HCT116 (cell line): ENCODE results near the gene PKN3. TPM values are rescaled to one million over a fixed set of nuclear protein-coding genes. Genes with fewer than 3 reads are reported as not detected.

ENCODE experiments used
- ATAC-seq: fragments of 200-7000 bp; cut with Tn5 transposase; 2 replicates; pipeline ENCODE4 v1.9.1; 2020; ENCODE audit warnings: mild to moderate bottlenecking, moderate library complexity
- Bru-seq: library from RNA; stranded (reverse); fragments of 400-500 nt; gene quantifications from one replicate; lab custom pipeline; 2021; lab: Mats Ljungman, UMichigan
- BruChase-seq, 2 experiments: library from RNA; stranded (reverse); fragments of 400-500 nt; gene quantifications; one replicate each; lab custom pipeline; 2021; lab: Mats Ljungman, UMichigan
- BruUV-seq: library from RNA; stranded (reverse); fragments of 400-500 nt; replicated peaks from 2 replicates; lab custom pipeline; 2021; lab: Mats Ljungman, UMichigan
- CTCF ChIA-PET: fragments of 300-600 bp; sonication (Branson Sonifier 250); formaldehyde crosslinking; loops from one replicate; lab custom pipeline; 2021; ENCODE audit warnings: antibody characterized with exemption; lab: Charles Lee
- POLR2A ChIA-PET: fragments of 300-600, 350-600 bp; sonication (Branson Sonifier 250); formaldehyde crosslinking; loops from one replicate; lab custom pipeline; 2021; ENCODE audit warnings: antibody characterized with exemption; lab: Charles Lee
- RAD21 ChIA-PET, 2 experiments: fragments of 300-600 bp; sonication (Branson Sonifier 250); formaldehyde crosslinking; loops; one replicate each; lab custom pipeline; 2023; ENCODE audit warnings: low total read pairs in 2 of 2; ENCODE audit not compliant: uncharacterized antibody in 2 of 2, unreplicated experiment in 2 of 2, low non-redundant PET in 1 of 2; lab: Charles Lee
- DNase-seq: peaks from one replicate; pipeline ENCODE4 v3.0.0-alpha.2; 2010; ENCODE audit warnings: low read depth, low spot score
- H2AFZ ChIP-seq: fragments of 200-600 bp; shearing (Covaris generic), sonication (generic); 2 replicates; pipeline ENCODE4 v1.6.1; 2017; ENCODE audit warnings: low read depth, mixed run types, mixed read lengths, antibody characterized with exemption, low read length; ENCODE audit not compliant: poor library complexity, severe bottlenecking
- H3K27ac ChIP-seq: 2 replicates; pipeline ENCODE4 v1.5.1; 2012; ENCODE audit warnings: low read depth, low read length
- H3K27me3 ChIP-seq: fragments of 200-600 bp; sonication (generic); 2 replicates; pipeline ENCODE4 v1.6.1; 2016; ENCODE audit warnings: mixed run types, low read length, mixed read lengths; ENCODE audit not compliant: insufficient read depth
- H3K36me3 ChIP-seq, 2 experiments: fragments of 200-500 bp in 1 of 2; fragments of 200-600 bp in 1 of 2; sonication (Bioruptor generic) in 1 of 2; sonication (generic) in 1 of 2; 2 replicates each; pipeline versions ENCODE4 v1.5.1 to v1.6.1; 2014 to 2016; ENCODE audit warnings: low read length in 2 of 2, inconsistent platforms in 1 of 2, mixed read lengths in 1 of 2, mixed run types in 1 of 2; ENCODE audit not compliant: insufficient read depth in 2 of 2, control insufficient read depth in 1 of 2
- H3K4me1 ChIP-seq, 2 experiments: fragments of 200-600 bp in 1 of 2; sonication (generic) in 1 of 2; 2 replicates each; pipeline versions ENCODE4 v1.5.1 to v1.6.1; 2012 to 2017; ENCODE audit warnings: low read length in 2 of 2, inconsistent platforms in 1 of 2, mild to moderate bottlenecking in 1 of 2, mixed read lengths in 1 of 2, mixed run types in 1 of 2, moderate library complexity in 1 of 2; ENCODE audit not compliant: insufficient read depth in 2 of 2, control insufficient read depth in 1 of 2
- H3K4me2 ChIP-seq: fragments of 200-600 bp; sonication (generic); 2 replicates; pipeline ENCODE4 v1.6.1; 2017; ENCODE audit warnings: mixed run types, low read length, mixed read lengths
- H3K4me3 ChIP-seq, 2 experiments: fragments of 200-600 bp in 1 of 2; sonication (generic) in 1 of 2; replicated peaks in 1 of 2; 2 replicates each; pipeline ENCODE4 v1.5.1; 2011 to 2016; ENCODE audit warnings: low read length in 2 of 2, control low read depth in 1 of 2, low read depth in 1 of 2, mild to moderate bottlenecking in 1 of 2, mixed read lengths in 1 of 2, mixed run types in 1 of 2
- H3K79me2 ChIP-seq: fragments of 200-600 bp; sonication (generic); 2 replicates; pipeline ENCODE4 v1.6.1; 2017; ENCODE audit warnings: mild to moderate bottlenecking, mixed run types, low read length, moderate library complexity, mixed read lengths; ENCODE audit not compliant: insufficient read depth
- H3K9ac ChIP-seq: fragments of 200-600 bp; sonication (generic); 2 replicates; pipeline ENCODE4 v1.6.1; 2016; ENCODE audit warnings: low read length, mixed read lengths
- H3K9me2 ChIP-seq: fragments of 200-600 bp; sonication (generic), shearing (Covaris generic); 2 replicates; pipeline ENCODE4 v1.6.1; 2017; ENCODE audit warnings: mixed run types, mild to moderate bottlenecking, moderate library complexity; ENCODE audit not compliant: insufficient read depth
- H3K9me3 ChIP-seq, 2 experiments: fragments of 200-500 bp in 1 of 2; fragments of 200-600 bp in 1 of 2; sonication (Bioruptor generic) in 1 of 2; sonication (generic) in 1 of 2; 2 replicates each; pipeline ENCODE4 v1.6.1; 2014 to 2017; ENCODE audit warnings: low read length in 2 of 2, mixed read lengths in 2 of 2, inconsistent platforms in 1 of 2, low read depth in 1 of 2, mild to moderate bottlenecking in 1 of 2, mixed run types in 1 of 2, moderate library complexity in 1 of 2; ENCODE audit not compliant: control insufficient read depth in 1 of 2, insufficient read depth in 1 of 2
- H4K20me1 ChIP-seq: fragments of 200-600 bp; sonication (generic), shearing (Covaris generic); 2 replicates; pipeline ENCODE4 v1.6.1; 2017; ENCODE audit warnings: mixed run types, mild to moderate bottlenecking, moderate library complexity; ENCODE audit not compliant: insufficient read depth
- CEBPB ChIP-seq: IDR thresholded peaks from 2 replicates; pipeline ENCODE4 v1.6.1; 2012; ENCODE audit warnings: low read depth
- EGR1 ChIP-seq: IDR thresholded peaks from 2 replicates; pipeline ENCODE4 v1.6.1; 2012; ENCODE audit warnings: low read depth
- ELF1 ChIP-seq: IDR thresholded peaks from 2 replicates; pipeline ENCODE4 v1.6.1; 2012; ENCODE audit warnings: low read depth, borderline replicate concordance
- EZH2phosphoT487 ChIP-seq: fragments of 200-600 bp; IDR thresholded peaks from 2 replicates; pipeline ENCODE4 v1.6.1; 2018; ENCODE audit warnings: antibody characterized with exemption, borderline replicate concordance
- FOSL1 ChIP-seq: IDR thresholded peaks from 2 replicates; pipeline ENCODE4 v1.6.1; 2012; ENCODE audit warnings: low read depth
- POLR2A ChIP-seq: IDR thresholded peaks from 2 replicates; pipeline ENCODE4 v1.7.0; 2011; ENCODE audit warnings: borderline replicate concordance; ENCODE audit not compliant: insufficient read depth, insufficient read length; ENCODE audit errors: extremely low read depth
- POLR2AphosphoS5 ChIP-seq: IDR thresholded peaks from 2 replicates; pipeline ENCODE4 v1.6.1; 2011; ENCODE audit warnings: mild to moderate bottlenecking, low read depth, low read length, moderate library complexity
- REST ChIP-seq: IDR thresholded peaks from 2 replicates; pipeline ENCODE4 v1.6.1; 2012; ENCODE audit warnings: low read depth
- SIN3A ChIP-seq: IDR thresholded peaks from 2 replicates; pipeline ENCODE4 v1.6.1; 2012; ENCODE audit warnings: low read depth
- SRF ChIP-seq: IDR thresholded peaks from 2 replicates; pipeline ENCODE4 v1.6.1; 2012; ENCODE audit warnings: low read depth
- TCF7L2 ChIP-seq: IDR thresholded peaks from 2 replicates; pipeline ENCODE4 v1.7.0; 2011; ENCODE audit warnings: borderline replicate concordance, inconsistent platforms; ENCODE audit not compliant: insufficient read depth, insufficient read length; ENCODE audit errors: extremely low read depth
- YY1 ChIP-seq: IDR thresholded peaks from 2 replicates; pipeline ENCODE4 v1.6.1; 2011; ENCODE audit warnings: low read length, low read depth, moderate library complexity, mild to moderate bottlenecking; ENCODE audit not compliant: insufficient replicate concordance; ENCODE audit errors: extremely low read depth
- ZFX ChIP-seq: fragments of 450-650 bp; IDR thresholded peaks from 2 replicates; pipeline ENCODE4 v1.6.1; 2017
- ZNF274 ChIP-seq: fragments of 200-500 bp; sonication (Bioruptor generic); IDR thresholded peaks from 2 replicates; pipeline ENCODE4 v1.6.1; 2014; ENCODE audit warnings: mild to moderate bottlenecking, low read depth, low read length, inconsistent platforms
- intact Hi-C: fragments of 100-400 bp; cut with micrococcal nuclease; formaldehyde crosslinking; loops from 2 replicates; pipeline ENCODE4 v1.10.0; 2022
- long read RNA-seq: library from polyadenylated mRNA; unstranded; transcript quantifications from one replicate; pipeline ENCODE4 v2.0.0, GENCODE V29; 2021; ENCODE audit not compliant: unreplicated experiment
- polyA plus RNA-seq: library from polyadenylated mRNA; unstranded; fragments of >200 nt; gene quantifications from 2 replicates; pipeline ENCODE4 v1.2.1, GENCODE V29; 2012; ENCODE audit warnings: missing spikeins
- total RNA-seq: library from RNA; stranded (reverse); gene quantifications from one replicate; pipeline ENCODE4 v1.2.1, GENCODE V29; 2021; ENCODE audit not compliant: unreplicated experiment
- TF ChIP-seq, protein P1 (sequence below): IDR thresholded peaks from 2 replicates; pipeline ENCODE4 v1.6.1; 2011; ENCODE audit warnings: mild to moderate bottlenecking, low read length, moderate library complexity; ENCODE audit not compliant: insufficient replicate concordance; ENCODE audit errors: extremely low read depth
- TF ChIP-seq, protein P2 (sequence below), 3 experiments: fragments of 200-600 bp in 1 of 3; sonication (generic) in 1 of 3; IDR thresholded peaks in 2 of 3; conservative IDR thresholded peaks in 1 of 3; 2 replicates each; pipeline ENCODE4 v1.5.1; 2012 to 2017; ENCODE audit warnings: low read depth in 2 of 3, low read length in 2 of 3, antibody characterized with exemption in 1 of 3, borderline replicate concordance in 1 of 3, control low read depth in 1 of 3, mild to moderate bottlenecking in 1 of 3, mixed read lengths in 1 of 3, mixed run types in 1 of 3, moderate library complexity in 1 of 3; ENCODE audit not compliant: insufficient read depth in 1 of 3

PKN3 gene
- total RNA-seq (37.9 TPM), Bru-seq, nascent RNA (percentile 58 among the genes with signal in this experiment), BruChase-seq, experiment 1, labeled RNA remaining after a 6-hour chase (percentile 77 among the genes with signal in this experiment), BruChase-seq, experiment 2, labeled RNA remaining after a 2-hour chase (percentile 68 among the genes with signal in this experiment)
- 30.1 and 34.1 TPM in 2 replicates for polyA plus RNA-seq
- long read RNA-seq, transcript PKN3-201 (22 exons, 3,375 nt), result major isoform, 20 of 93 reads
- long read RNA-seq, partial matches to known transcripts, result 28 of 93 reads
- long read RNA-seq, other reads (novel, unspliced or antisense), result 45 of 93 reads

DNA sequence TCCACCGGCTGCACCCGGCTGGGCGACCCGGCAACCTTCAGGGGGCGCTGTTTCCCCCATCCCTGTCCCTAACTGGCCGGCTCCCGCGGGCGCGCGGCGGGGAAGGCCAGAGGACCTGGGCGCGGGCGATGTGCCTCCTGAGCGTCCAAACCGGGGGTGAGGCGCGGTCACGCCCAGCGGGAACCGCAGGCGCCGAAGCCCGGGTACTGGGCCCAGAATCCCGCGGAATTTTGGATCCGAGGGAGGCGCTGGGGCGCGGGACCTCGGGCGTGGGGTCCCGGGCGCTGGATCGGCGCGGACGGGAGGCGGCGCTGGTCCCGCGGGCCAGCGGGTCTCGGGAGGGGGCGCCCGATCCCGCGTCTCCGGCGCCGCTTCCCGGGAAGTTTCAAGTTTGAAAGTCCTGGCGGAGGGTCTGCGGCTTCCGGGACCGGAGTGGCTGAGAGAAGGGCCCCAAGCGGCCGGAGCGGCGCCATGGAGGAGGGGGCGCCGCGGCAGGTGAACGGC is at the start of gene PKN3:
PKN3 (plus strand) TSS at position 59 of the 504 bp plus-strand sequence; CDS start at position 472, 413 bp downstream.
- RAD21 ChIA-PET, result no interaction called here
- Histone ChIP-seq H3K27ac (peak within 1 kb of the TSS; percentile 87), H2AFZ (no peak within 1 kb of the TSS), H3K79me2 (peaks cover 27% of the 10 kb centered on the region), H4K20me1 (no peaks in the 10 kb centered on the region), H3K9me3 (no peaks in the 10 kb centered on the region), H3K4me2 (peak within 1 kb of the TSS; percentile 90), H3K9me2 (no peaks in the 10 kb centered on the region), H3K36me3 (peaks cover 4 to 15% of the 10 kb centered on the region in 2 experiments; a peak in 2 of 4 replicates), H3K4me1 (peaks cover 18 to 39% of the 10 kb centered on the region in 2 experiments), H3K9ac (peak within 1 kb of the TSS; percentile 95), H3K4me3 (peak within 1 kb of the TSS; percentile 83 to 93), H3K27me3 (no peaks in the 10 kb centered on the region)
- no peak for TF ChIP-seq ZNF274
- TF ChIP-seq EGR1, result no peak
- no peak for TF ChIP-seq REST
- no peak for TF ChIP-seq EZH2phosphoT487
- no peak for TF ChIP-seq TCF7L2
- TF ChIP-seq ELF1, result no peak
- peak; percentile 78 for TF ChIP-seq ZFX
- no peak for TF ChIP-seq SIN3A
- peak; percentile 21 for TF ChIP-seq YY1
- TF ChIP-seq, protein P1, sequence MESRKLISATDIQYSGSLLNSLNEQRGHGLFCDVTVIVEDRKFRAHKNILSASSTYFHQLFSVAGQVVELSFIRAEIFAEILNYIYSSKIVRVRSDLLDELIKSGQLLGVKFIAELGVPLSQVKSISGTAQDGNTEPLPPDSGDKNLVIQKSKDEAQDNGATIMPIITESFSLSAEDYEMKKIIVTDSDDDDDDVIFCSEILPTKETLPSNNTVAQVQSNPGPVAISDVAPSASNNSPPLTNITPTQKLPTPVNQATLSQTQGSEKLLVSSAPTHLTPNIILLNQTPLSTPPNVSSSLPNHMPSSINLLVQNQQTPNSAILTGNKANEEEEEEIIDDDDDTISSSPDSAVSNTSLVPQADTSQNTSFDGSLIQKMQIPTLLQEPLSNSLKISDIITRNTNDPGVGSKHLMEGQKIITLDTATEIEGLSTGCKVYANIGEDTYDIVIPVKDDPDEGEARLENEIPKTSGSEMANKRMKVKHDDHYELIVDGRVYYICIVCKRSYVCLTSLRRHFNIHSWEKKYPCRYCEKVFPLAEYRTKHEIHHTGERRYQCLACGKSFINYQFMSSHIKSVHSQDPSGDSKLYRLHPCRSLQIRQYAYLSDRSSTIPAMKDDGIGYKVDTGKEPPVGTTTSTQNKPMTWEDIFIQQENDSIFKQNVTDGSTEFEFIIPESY, result no peak
- TF ChIP-seq, protein P2, sequence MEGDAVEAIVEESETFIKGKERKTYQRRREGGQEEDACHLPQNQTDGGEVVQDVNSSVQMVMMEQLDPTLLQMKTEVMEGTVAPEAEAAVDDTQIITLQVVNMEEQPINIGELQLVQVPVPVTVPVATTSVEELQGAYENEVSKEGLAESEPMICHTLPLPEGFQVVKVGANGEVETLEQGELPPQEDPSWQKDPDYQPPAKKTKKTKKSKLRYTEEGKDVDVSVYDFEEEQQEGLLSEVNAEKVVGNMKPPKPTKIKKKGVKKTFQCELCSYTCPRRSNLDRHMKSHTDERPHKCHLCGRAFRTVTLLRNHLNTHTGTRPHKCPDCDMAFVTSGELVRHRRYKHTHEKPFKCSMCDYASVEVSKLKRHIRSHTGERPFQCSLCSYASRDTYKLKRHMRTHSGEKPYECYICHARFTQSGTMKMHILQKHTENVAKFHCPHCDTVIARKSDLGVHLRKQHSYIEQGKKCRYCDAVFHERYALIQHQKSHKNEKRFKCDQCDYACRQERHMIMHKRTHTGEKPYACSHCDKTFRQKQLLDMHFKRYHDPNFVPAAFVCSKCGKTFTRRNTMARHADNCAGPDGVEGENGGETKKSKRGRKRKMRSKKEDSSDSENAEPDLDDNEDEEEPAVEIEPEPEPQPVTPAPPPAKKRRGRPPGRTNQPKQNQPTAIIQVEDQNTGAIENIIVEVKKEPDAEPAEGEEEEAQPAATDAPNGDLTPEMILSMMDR (IDR thresholded peaks at IDR 0.05 in 2 of 3, conservative IDR thresholded peaks at IDR 0.05 in 1 of 3; ENCODE audit: borderline replicate concordance in 1 of 3, insufficient read depth in 1 of 3, low read depth in 2 of 3, low read length in 2 of 3), result peak in 2 of 3 experiments; percentile 75 to 79; a peak in 4 of 6 replicates
- no peak for TF ChIP-seq CEBPB
- TF ChIP-seq SRF, result no peak
- TF ChIP-seq POLR2AphosphoS5, result peak; percentile 47; the same call in 1 of the 2 replicates
- TF ChIP-seq POLR2A, result peak; percentile 21
- TF ChIP-seq FOSL1, result no peak
- peak; percentile 75 for ATAC-seq
- peak; percentile 69 for DNase-seq
- CTCF ChIA-PET, result interaction anchor here (0.5 to 1.6 kb wide), 10 partner anchors 10 to 1253 kb away, joined by 3 to 9 read pairs (median 4); partner anchors contain the start of gene ZDHHC12
- POLR2A ChIA-PET, result no interaction called here
- intact Hi-C loops, result loop anchor here (2.0 kb wide), 1 partner anchor 68 kb away; no protein-coding TSS in a partner anchor
- no TSS peak for BruUV-seq
